ACC112 (cell line): ENCODE results near the gene MYO10.
"Not testable (repeated sequence)": the region's sequence is repeated elsewhere in the genome, so short reads cannot be mapped to it uniquely, and the experiment has no call there.

Experiments
- H2AFZ ChIP-seq: fragments of 200-600 bp; sonication (generic); one replicate; pipeline ENCODE4 v1.6.0; 2017; ENCODE audit warnings: antibody characterized with exemption, low read length; ENCODE audit not compliant: unreplicated experiment
- H3K27ac ChIP-seq: fragments of 200-600 bp; sonication (generic); 2 replicates; pipeline ENCODE4 v1.5.1; 2014; ENCODE audit warnings: low read depth, mild to moderate bottlenecking, antibody characterized with exemption, low read length, moderate library complexity
- H3K27me3 ChIP-seq: fragments of 200-600 bp; sonication (generic); 2 replicates; pipeline ENCODE4 v1.6.1; 2014; ENCODE audit warnings: mild to moderate bottlenecking, antibody characterized with exemption, low read length, moderate library complexity, mixed read lengths; ENCODE audit not compliant: insufficient read depth
- H3K36me3 ChIP-seq: fragments of 200-600 bp; sonication (generic); 2 replicates; pipeline ENCODE4 v1.6.1; 2016; ENCODE audit warnings: mild to moderate bottlenecking, antibody characterized with exemption, low read length, moderate library complexity, mixed read lengths; ENCODE audit not compliant: insufficient read depth
- H3K4me1 ChIP-seq: fragments of 200-600 bp; sonication (generic); one replicate; pipeline ENCODE4 v1.6.1; 2016; ENCODE audit warnings: low read length, mixed read lengths; ENCODE audit not compliant: insufficient read depth, unreplicated experiment, control insufficient read depth
- H3K4me3 ChIP-seq: fragments of 200-600 bp; sonication (generic); 2 replicates; pipeline ENCODE4 v1.5.1; 2014; ENCODE audit warnings: mild to moderate bottlenecking, low read depth, low read length
- H3K79me2 ChIP-seq: fragments of 200-600 bp; sonication (generic); one replicate; pipeline ENCODE4 v1.6.0; 2016; ENCODE audit warnings: low read length; ENCODE audit not compliant: control insufficient read depth, unreplicated experiment, insufficient read depth

Gene MYO10

GRCh38 chr5:16877267-16877935 lies 58.7 kb downstream of the MYO10 start:
- H3K36me3 ChIP-seq: peaks cover 30% of the 10 kb centered on the region
- H2AFZ ChIP-seq: no peak overlapping the region
- H3K4me1 ChIP-seq: no peaks in the 10 kb centered on the region
- H3K79me2 ChIP-seq: peaks cover 67% of the 10 kb centered on the region
- no peak overlapping the region for H3K4me3 ChIP-seq
- H3K27ac ChIP-seq: no peak overlapping the region
- H3K27me3 ChIP-seq: no peaks in the 10 kb centered on the region

DNA sequence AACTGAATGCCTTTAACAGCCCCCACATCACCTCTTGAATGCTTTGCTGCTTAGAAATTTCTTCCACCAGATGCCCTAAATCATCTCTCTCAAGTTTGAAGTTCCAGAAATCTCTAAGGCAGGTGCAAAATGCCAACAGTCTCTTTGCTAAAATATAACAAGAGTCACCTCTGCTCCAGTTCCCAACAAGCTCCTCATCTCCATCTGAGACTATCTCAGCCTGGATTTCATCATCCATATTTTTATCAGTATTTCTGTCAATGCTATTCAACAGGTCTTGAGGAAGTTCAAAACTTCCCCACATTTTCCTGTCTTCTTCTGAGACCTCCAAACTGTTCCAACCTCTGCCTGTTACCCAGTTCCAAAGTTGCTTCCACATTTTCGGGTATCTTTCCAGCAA lies 61.7 kb downstream of the MYO10 start:
- Histone ChIP-seq H3K36me3 (peaks cover 30% of the 10 kb centered on the region), H3K79me2 (peaks cover 58% of the 10 kb centered on the region), H3K4me1 (peaks cover 21% of the 10 kb centered on the region)
- H3K27ac ChIP-seq, H3K4me3 ChIP-seq, H2AFZ ChIP-seq, H3K27me3 ChIP-seq: not testable (repeated sequence)

GRCh38 chr5:16871746-16872339 lies 64.2 kb downstream of the MYO10 start:
- Histone ChIP-seq H3K36me3 (peaks cover 25% of the 10 kb centered on the region), H2AFZ (peak overlapping the region; percentile 39), H3K79me2 (peaks cover 50% of the 10 kb centered on the region), H3K27ac (peak overlapping the region; percentile 81), H3K4me1 (peaks cover 21% of the 10 kb centered on the region), H3K4me3 (no peak overlapping the region), H3K27me3 (no peaks in the 10 kb centered on the region)

DNA sequence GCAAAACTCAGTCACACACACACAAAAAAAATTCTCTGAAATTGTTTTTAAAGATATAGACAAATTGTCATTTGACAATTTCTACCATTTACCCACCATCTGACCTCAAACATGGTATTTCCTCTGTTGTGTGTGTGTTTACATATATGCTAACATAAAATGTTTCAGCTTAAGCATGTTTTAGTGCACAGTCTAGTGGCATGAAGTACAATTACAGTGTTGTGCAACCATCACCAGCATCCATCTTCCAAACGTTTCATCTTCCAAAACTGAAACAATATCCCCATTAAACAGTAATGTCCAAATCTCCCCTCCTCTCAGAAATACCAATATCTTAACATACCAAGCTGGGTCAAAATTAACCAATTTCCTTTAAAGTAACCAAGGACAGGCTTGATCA lies 65.2 kb downstream of the MYO10 start:
- no peak overlapping the region for H2AFZ ChIP-seq
- peak overlapping the region; percentile 1; the same call in 1 of the 2 replicates for H3K4me3 ChIP-seq
- peaks cover 21% of the 10 kb centered on the region for H3K4me1 ChIP-seq
- H3K79me2 ChIP-seq: peaks cover 57% of the 10 kb centered on the region
- no peaks in the 10 kb centered on the region for H3K27me3 ChIP-seq
- peak overlapping the region; percentile 81 for H3K27ac ChIP-seq
- H3K36me3 ChIP-seq: peaks cover 22% of the 10 kb centered on the region

DNA sequence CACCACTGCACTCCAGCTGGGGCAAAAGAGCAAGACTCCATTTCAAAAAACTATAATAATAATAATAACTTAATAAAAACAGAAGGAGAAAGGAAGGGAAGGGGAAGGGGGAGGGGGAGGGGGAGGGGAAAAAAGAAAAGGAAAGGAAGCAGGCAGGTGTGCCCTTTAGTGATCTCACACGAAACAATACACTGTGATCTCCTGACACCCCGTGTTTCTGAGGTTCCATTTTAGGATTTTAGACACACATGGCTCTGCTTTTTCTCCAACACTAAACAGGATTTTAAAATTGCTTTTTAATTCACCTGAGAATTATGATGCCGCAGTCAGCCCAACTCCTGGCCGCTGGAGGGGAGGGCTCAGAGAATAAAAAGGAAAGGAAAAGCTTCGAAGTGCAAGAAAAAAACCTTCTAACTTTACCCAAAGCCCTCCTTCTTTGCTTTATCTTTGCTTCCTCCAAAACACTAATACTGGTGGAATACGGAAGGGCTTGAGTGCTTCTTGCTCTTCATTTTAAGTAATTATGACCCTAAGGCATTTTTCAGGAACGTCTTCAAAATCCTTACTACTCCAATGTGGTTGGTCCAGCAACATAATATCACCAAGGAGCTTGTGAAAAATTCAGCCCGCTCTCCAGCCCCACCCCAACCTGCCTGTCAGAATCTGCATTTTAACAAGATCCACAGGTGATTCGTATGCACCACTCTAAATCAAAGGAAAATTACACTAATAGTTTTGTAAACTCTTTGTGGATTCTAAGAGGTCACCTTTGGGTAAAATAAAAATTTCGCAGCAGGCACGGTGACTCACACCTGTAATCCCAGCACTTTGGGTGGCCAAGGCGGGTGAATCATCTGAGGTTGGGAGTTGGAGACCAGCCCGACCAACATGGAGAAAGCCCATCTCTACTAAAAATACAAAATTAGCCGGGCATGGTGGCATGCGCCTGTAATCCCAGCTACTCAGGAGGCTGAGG lies 66.0 kb downstream of the MYO10 start:
- no peak overlapping the region for H3K4me3 ChIP-seq
- peaks cover 57% of the 10 kb centered on the region for H3K79me2 ChIP-seq
- H3K4me1 ChIP-seq: peaks cover 24% of the 10 kb centered on the region
- no peak overlapping the region for H3K27ac ChIP-seq
- no peaks in the 10 kb centered on the region for H3K27me3 ChIP-seq
- no peak overlapping the region for H2AFZ ChIP-seq
- H3K36me3 ChIP-seq: peaks cover 15% of the 10 kb centered on the region; the same call in 1 of the 2 replicates

- Histone ChIP-seq H2AFZ (no peak overlapping the region), H3K27ac (no peak overlapping the region), H3K36me3 (peaks cover 6% of the 10 kb centered on the region; the same call in 1 of the 2 replicates), H3K27me3 (no peaks in the 10 kb centered on the region), H3K79me2 (peaks cover 76% of the 10 kb centered on the region), H3K4me3 (no peak overlapping the region), H3K4me1 (peaks cover 40% of the 10 kb centered on the region)
Observed at GRCh38 chr5:16867577-16867953, 68.5 kb downstream of the MYO10 start.

- peaks cover 37% of the 10 kb centered on the region for H3K4me1 ChIP-seq
- H3K79me2 ChIP-seq: peaks cover 79% of the 10 kb centered on the region
- H2AFZ ChIP-seq: no peak overlapping the region
- H3K27me3 ChIP-seq: no peaks in the 10 kb centered on the region
- H3K4me3 ChIP-seq: no peak overlapping the region
- H3K36me3 ChIP-seq: peaks cover 6% of the 10 kb centered on the region; the same call in 1 of the 2 replicates
- no peak overlapping the region for H3K27ac ChIP-seq
Observed at GRCh38 chr5:16866795-16867576, 69.1 kb downstream of the MYO10 start.

- H3K4me1 ChIP-seq: peaks cover 29% of the 10 kb centered on the region
- peaks cover 6% of the 10 kb centered on the region; the same call in 1 of the 2 replicates for H3K36me3 ChIP-seq
- H3K4me3 ChIP-seq: no peak overlapping the region
- H3K27me3 ChIP-seq: no peaks in the 10 kb centered on the region
- no peak overlapping the region for H3K27ac ChIP-seq
- no peak overlapping the region for H2AFZ ChIP-seq
- peaks cover 81% of the 10 kb centered on the region for H3K79me2 ChIP-seq
Observed at GRCh38 chr5:16866273-16866672, 69.8 kb downstream of the MYO10 start.

DNA sequence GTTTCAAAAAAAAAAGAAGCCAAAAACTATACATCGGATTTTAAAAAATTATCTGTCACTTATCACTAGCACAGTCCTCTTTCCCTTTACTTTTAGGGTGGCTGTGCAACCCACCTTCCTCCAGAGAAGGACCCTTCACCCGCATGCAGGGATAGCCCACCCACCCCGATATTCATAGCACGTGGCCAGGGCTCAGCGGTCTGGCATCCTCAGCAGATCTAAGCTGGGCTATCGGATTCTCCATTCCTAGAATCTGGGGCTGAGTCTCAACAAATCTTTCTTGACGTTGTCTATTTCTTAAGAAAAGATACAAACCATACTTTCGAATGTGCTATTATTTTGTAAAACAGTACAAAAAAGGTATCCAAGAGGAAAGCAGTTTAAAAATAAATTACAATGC lies 70.9 kb downstream of the MYO10 start:
- H3K27ac ChIP-seq: no peak overlapping the region
- no peak overlapping the region for H2AFZ ChIP-seq
- peaks cover 6% of the 10 kb centered on the region; the same call in 1 of the 2 replicates for H3K36me3 ChIP-seq
- H3K4me3 ChIP-seq: no peak overlapping the region
- peaks cover 18% of the 10 kb centered on the region for H3K4me1 ChIP-seq
- peaks cover 80% of the 10 kb centered on the region for H3K79me2 ChIP-seq
- no peaks in the 10 kb centered on the region for H3K27me3 ChIP-seq

DNA sequence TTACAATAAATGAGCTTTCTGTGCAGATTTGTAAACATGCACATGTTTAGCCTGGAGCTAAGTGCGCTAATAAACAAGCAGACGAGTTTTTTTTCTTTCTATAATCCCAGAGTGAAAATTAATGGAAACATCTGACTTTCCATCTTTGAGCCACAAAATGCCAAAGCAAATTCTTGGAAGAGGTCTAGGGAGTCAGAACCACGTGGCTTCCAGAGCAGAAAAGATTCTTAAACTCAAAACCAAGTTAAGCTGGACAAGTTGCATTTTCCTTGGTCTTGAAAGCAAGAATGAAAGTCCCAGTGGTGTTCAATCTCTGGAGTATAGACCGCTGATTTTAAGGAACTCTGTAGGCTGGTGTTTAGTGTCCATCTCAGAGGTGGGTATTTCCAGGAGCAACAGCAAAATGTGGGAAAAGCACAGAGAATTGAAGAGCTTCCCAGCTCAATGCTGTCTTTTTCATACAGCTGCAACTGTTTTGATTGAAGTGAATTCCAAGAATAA lies 71.4 kb downstream of the MYO10 start:
- H3K4me1 ChIP-seq: peaks cover 18% of the 10 kb centered on the region
- peaks cover 6% of the 10 kb centered on the region; the same call in 1 of the 2 replicates for H3K36me3 ChIP-seq
- no peaks in the 10 kb centered on the region for H3K27me3 ChIP-seq
- no peak overlapping the region for H3K27ac ChIP-seq
- no peak overlapping the region for H3K4me3 ChIP-seq
- H3K79me2 ChIP-seq: peaks cover 80% of the 10 kb centered on the region
- no peak overlapping the region for H2AFZ ChIP-seq
